Mesenteric fat pad (tissue), 1 donor: Measurements from ENCODE around the gene GRID1. TPM values are rescaled to one million over a fixed set of nuclear protein-coding genes. Genes with fewer than 3 reads are reported as not detected.
A peak's percentile ranks its signal among the peaks of the same experiment; 100 is the strongest.

Experiments used
- DNase-seq: peaks from one replicate; pipeline ENCODE4 v3.0.0-alpha.2; 2020; ENCODE audit warnings: low spot score
- total RNA-seq: library from RNA; stranded (reverse); fragmentation: NEBNext Ultra II Directional; extraction: Animal tissue kit (Norgen Biotek cat#: 25700); gene quantifications from one replicate; pipeline ENCODE4 v1.2.1, GENCODE V29; 2021
- donor health status: DM: yes; HTN: yes; CAD: no.

GRID1 gene
- total RNA-seq, 1 donor from 2014 or later, result 2.1 TPM

- peak; percentile 65 for DNase-seq
Observed at GRCh38 chr10:86316274-86316835, 50.2 kb downstream of the GRID1 start.

- DNase-seq, result peak; percentile 26
Observed at GRCh38 chr10:86315549-86315942, 51.0 kb downstream of the GRID1 start.

GRCh38 chr10:86314616-86315548 is 51.7 kb downstream of the GRID1 start:
- peak; percentile 73 for DNase-seq

- DNase-seq, result peak; percentile 62
Observed at GRCh38 chr10:86313621-86314041, 53.0 kb downstream of the GRID1 start.

- DNase-seq, result peak; percentile 45
Observed at GRCh38 chr10:86312701-86313270, 53.8 kb downstream of the GRID1 start.

- peak; percentile 20 for DNase-seq
Observed at GRCh38 chr10:86311906-86312305, 54.7 kb downstream of the GRID1 start.

- peak; percentile 47 for DNase-seq
Observed at GRCh38 chr10:86311190-86311589, 55.4 kb downstream of the GRID1 start.

GRCh38 chr10:86310702-86311101 is 55.9 kb downstream of the GRID1 start:
- DNase-seq, result peak; percentile 5

- DNase-seq, result peak; percentile 73
Observed at GRCh38 chr10:86310291-86310690, 56.3 kb downstream of the GRID1 start.

GRCh38 chr10:86308056-86308455 is 58.5 kb downstream of the GRID1 start:
- peak; percentile 49 for DNase-seq

GRCh38 chr10:86306628-86307278 is 59.8 kb downstream of the GRID1 start:
- peak; percentile 22 for DNase-seq

- peak; percentile 22 for DNase-seq
Observed at GRCh38 chr10:86305521-86305920, 61.1 kb downstream of the GRID1 start.

- DNase-seq, result peak; percentile 26
Observed at GRCh38 chr10:86304436-86304835, 62.2 kb downstream of the GRID1 start.

- DNase-seq, result peak; percentile 55
Observed at GRCh38 chr10:86303626-86304025, 63.0 kb downstream of the GRID1 start.

- DNase-seq, result peak; percentile 49
Observed at GRCh38 chr10:86301971-86302370, 64.6 kb downstream of the GRID1 start.

GRCh38 chr10:86300931-86301830 is 65.4 kb downstream of the GRID1 start:
- peak; percentile 69 for DNase-seq

GRCh38 chr10:86300399-86300925 is 66.1 kb downstream of the GRID1 start:
- DNase-seq, result peak; percentile 64

- peak; percentile 49 for DNase-seq
Observed at GRCh38 chr10:86299562-86299961, 67.0 kb downstream of the GRID1 start.

- DNase-seq, result peak; percentile 85
Observed at GRCh38 chr10:86298501-86299001, 68.0 kb downstream of the GRID1 start.

GRCh38 chr10:86295791-86296190 is 70.8 kb downstream of the GRID1 start:
- peak; percentile 24 for DNase-seq
